Tibial nerve (tissue), 4 donors: ENCODE measurements around the gene JAGN1. TPM values are rescaled to one million over a fixed set of nuclear protein-coding genes. Genes with fewer than 3 reads are reported as not detected.

Experiments used
- DNase-seq, 2 donors: peaks; one replicate each; pipeline ENCODE4 v3.0.0-alpha.2; 2019; ENCODE audit warnings: low spot score in 2 of 2
- H3K27ac ChIP-seq, 4 donors: fragments of 200-600 bp; sonication (generic) in 3 of 4; one replicate each; pipeline ENCODE4 v1.5.1; 2017 to 2019; ENCODE audit warnings: mild to moderate bottlenecking in 1 of 4
- H3K27me3 ChIP-seq, 2 donors: fragments of 200-600 bp; sonication (generic) in 1 of 2; one replicate each; pipeline versions ENCODE4 v1.5.1 to v1.6.0; 2017 to 2019
- H3K36me3 ChIP-seq, 3 donors: fragments of 200-600 bp; sonication (generic); one replicate each; pipeline ENCODE4 v1.5.1; 2018 to 2019
- H3K4me1 ChIP-seq, 4 donors: fragments of 200-600 bp; sonication (generic) in 3 of 4; one replicate each; pipeline ENCODE4 v1.5.1; 2017 to 2019
- H3K4me3 ChIP-seq, 4 donors: fragments of 200-600 bp; sonication (generic) in 3 of 4; one replicate each; pipeline ENCODE4 v1.5.1; 2017 to 2019; ENCODE audit warnings: mild to moderate bottlenecking in 1 of 4, moderate library complexity in 1 of 4
- H3K9me3 ChIP-seq, 4 donors: fragments of 200-600 bp; sonication (generic) in 3 of 4; one replicate each; pipeline ENCODE4 v1.5.1; 2017 to 2019
- EP300 ChIP-seq, 2 donors: sonication (generic); formaldehyde crosslinking; IDR thresholded peaks; one replicate each; pipeline ENCODE4 v1.6.1; 2017; ENCODE audit warnings: antibody characterized with exemption in 2 of 2, mild to moderate bottlenecking in 1 of 2
- POLR2A ChIP-seq, 2 donors: fragments of 450-650 bp; IDR thresholded peaks; one replicate each; pipeline ENCODE4 v1.6.1; 2017; ENCODE audit warnings: antibody characterized with exemption in 2 of 2, mild to moderate bottlenecking in 2 of 2, moderate library complexity in 2 of 2
- WGBS, 2 donors: methylation state at CpG; one replicate each; pipeline ENCODE4 v1.1.5; 2018; 5-methylcytosine and 5-hydroxymethylcytosine counted together
- total RNA-seq, 4 donors: library from RNA; depleted of rRNA; stranded (reverse); fragments of >200 nt; gene quantifications; one replicate each; pipeline ENCODE4 v1.1.0, GENCODE V29; 2016
- TF ChIP-seq, protein P1 (sequence below), 5 experiments: fragments of 200-600 bp in 3 of 5; fragments of 450-650 bp in 2 of 5; sonication (generic) in 3 of 5; IDR thresholded peaks; one replicate each; pipeline ENCODE4 v1.5.1; 2016 to 2019; ENCODE audit warnings: antibody characterized with exemption in 5 of 5, mild to moderate bottlenecking in 3 of 5, moderate library complexity in 2 of 5

Gene JAGN1
- total RNA-seq = 10 to 100 TPM; 21.6 to 46.7 (median 34.7) TPM

DNA sequence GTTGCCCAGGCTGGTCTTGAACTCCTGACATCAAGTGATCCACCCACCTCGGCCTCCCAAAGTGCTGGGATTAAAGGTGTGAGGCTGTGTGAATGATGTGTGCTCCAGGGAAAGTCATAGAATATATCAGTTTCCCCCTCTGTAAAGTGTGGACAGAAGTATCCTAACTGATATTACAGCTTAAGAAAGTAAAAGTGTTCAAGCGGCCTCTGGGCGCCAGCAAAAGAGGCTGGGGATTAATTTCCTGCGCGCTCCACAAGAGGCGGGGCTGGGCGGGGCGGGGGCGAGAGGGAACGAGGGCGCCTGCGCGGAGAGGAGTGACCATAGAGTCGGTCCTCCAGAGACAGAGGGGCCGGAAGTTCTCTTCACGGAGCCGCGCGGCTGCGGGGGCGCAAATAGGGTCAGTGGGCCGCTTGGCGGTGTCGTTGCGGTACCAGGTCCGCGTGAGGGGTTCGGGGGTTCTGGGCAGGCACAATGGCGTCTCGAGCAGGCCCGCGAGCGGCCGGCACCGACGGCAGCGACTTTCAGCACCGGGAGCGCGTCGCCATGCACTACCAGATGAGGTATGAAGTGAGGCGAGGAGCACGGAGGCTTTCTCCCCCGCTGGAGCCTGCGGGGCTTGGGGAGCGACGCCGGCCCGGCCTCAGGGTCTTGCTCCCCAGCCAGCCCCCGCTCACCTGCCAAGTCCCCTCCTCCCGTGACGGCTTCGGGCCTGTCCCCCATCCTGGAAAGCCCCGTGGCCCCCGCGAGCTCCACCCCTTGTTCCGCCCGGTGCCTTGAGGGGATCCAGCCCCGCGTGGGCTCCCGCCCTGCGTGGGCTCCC, at the start of gene JAGN1:
JAGN1 (plus strand) TSS at position 362 of the 823 bp plus-strand sequence; CDS start at position 475, 113 bp downstream.
- no peaks in the 10 kb centered on the region for H3K27me3 ChIP-seq
- DNase-seq = peak; percentile 80 to 84
- peak within 1 kb of the TSS; percentile 84 to 95 (median 88) for H3K4me3 ChIP-seq
- peaks cover 0 to 26% (median 0%) of the 10 kb centered on the region in 3 donors for H3K36me3 ChIP-seq
- TF ChIP-seq, protein P1, sequence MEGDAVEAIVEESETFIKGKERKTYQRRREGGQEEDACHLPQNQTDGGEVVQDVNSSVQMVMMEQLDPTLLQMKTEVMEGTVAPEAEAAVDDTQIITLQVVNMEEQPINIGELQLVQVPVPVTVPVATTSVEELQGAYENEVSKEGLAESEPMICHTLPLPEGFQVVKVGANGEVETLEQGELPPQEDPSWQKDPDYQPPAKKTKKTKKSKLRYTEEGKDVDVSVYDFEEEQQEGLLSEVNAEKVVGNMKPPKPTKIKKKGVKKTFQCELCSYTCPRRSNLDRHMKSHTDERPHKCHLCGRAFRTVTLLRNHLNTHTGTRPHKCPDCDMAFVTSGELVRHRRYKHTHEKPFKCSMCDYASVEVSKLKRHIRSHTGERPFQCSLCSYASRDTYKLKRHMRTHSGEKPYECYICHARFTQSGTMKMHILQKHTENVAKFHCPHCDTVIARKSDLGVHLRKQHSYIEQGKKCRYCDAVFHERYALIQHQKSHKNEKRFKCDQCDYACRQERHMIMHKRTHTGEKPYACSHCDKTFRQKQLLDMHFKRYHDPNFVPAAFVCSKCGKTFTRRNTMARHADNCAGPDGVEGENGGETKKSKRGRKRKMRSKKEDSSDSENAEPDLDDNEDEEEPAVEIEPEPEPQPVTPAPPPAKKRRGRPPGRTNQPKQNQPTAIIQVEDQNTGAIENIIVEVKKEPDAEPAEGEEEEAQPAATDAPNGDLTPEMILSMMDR (IDR thresholded peaks at IDR 0.05) = peak in 1 of 5 experiments; percentile 24
- TF ChIP-seq EP300 (IDR thresholded peaks at IDR 0.05) (peak in 1 of 2 donors; percentile 93), POLR2A (IDR thresholded peaks at IDR 0.05) (peak; percentile 68 to 81)
- 0 to 1% methylated on average over 31 to 52 of the region's 62 CpGs for WGBS, 2 donors
- peak within 1 kb of the TSS; percentile 80 to 98 (median 96) for H3K27ac ChIP-seq
- H3K4me1 ChIP-seq = peaks cover 0 to 37% (median 13%) of the 10 kb centered on the region in 4 donors
- no peaks in the 10 kb centered on the region for H3K9me3 ChIP-seq

DNA sequence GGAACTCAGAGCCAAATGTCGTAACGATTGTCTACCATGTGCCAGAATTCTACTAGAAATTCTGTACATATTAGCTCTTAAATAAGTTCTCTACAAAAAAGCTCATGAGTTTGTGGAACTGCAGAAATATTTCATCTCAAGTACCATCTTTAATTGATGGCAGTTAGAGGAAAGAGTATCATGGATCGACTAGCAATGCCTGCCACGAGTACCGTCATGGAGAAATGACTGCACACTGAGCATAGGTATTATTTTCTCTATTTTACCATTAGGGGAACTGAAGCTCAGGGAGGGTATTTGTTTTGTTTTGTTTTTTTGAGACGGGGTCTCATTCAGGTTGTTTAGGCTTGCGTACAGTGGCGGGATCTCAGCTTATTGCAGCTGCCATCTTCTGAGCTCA, 49.4 kb upstream of the JAGN1 start:
- Histone ChIP-seq H3K4me3 (no peak overlapping the region), H3K27me3 (no peaks in the 10 kb centered on the region), H3K9me3 (no peaks in the 10 kb centered on the region), H3K36me3 (peaks cover 0 to 57% (median 15%) of the 10 kb centered on the region in 3 donors), H3K4me1 (peaks cover 0 to 16% (median 9%) of the 10 kb centered on the region in 4 donors), H3K27ac (no peak overlapping the region)
- TF ChIP-seq EP300 (IDR thresholded peaks at IDR 0.05) (no peak), POLR2A (IDR thresholded peaks at IDR 0.05) (no peak)
- TF ChIP-seq, protein P1 (IDR thresholded peaks at IDR 0.05) = no peak
- 74 to 80% methylated on average over 8 of the region's 8 CpGs for WGBS, 2 donors
- no peak for DNase-seq

DNA sequence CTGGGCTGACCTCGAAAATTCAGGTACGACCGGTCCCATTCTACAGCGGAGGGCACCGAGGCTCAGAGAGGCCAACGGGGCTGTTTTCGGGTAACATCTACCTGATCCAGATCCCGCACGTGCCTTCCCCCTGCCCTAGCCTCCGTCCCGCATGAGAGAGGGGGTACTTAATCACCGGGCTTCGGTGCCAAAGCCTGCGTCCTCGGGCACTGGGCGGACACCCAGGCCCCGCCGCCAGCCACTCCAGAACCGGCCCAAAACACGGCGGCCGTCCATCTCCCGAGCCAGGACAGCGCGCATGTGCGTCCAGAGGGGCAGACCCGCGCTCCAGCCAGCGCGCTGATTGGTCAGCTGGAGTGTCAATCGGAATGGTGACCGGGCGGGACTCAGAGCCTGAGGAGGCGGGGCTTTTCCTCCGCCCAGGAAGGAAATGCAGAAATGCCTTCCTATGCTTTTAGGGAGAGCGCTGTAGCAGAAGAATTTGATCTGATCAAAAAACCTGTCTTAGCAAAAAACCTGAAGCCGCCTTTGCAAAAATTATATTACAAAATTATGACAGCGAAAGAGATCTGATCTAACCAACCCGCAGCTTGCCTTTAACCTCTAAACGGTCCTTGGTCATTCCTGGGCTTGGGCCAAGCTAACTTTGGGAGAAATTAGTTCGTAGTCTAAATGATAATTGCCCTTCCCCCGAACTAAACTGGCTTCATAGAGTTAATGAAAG, 46.5 kb upstream of the JAGN1 start, which contains the start of gene RPUSD3:
RPUSD3 (minus strand) TSS at position 294 of the 724 bp plus-strand sequence; CDS start at position 276, 18 bp downstream.
- Histone ChIP-seq H3K4me3 (peak within 1 kb of the TSS; percentile 60 to 85 (median 77)), H3K36me3 (peaks cover 0 to 32% (median 15%) of the 10 kb centered on the region in 3 donors), H3K27ac (peak within 1 kb of the TSS; percentile 37 to 90 (median 80)), H3K27me3 (no peaks in the 10 kb centered on the region), H3K4me1 (peaks cover 0 to 16% (median 9%) of the 10 kb centered on the region in 4 donors), H3K9me3 (no peaks in the 10 kb centered on the region)
- WGBS, 2 donors = 0 to 1% methylated on average over 28 to 41 of the region's 42 CpGs
- DNase-seq = peak; percentile 98 to 99
- peak in 1 of 2 donors; percentile 92 for TF ChIP-seq EP300 (IDR thresholded peaks at IDR 0.05)
- peak in 1 of 2 donors; percentile 84 for TF ChIP-seq POLR2A (IDR thresholded peaks at IDR 0.05)
- TF ChIP-seq, protein P1 (IDR thresholded peaks at IDR 0.05) = no peak

DNA sequence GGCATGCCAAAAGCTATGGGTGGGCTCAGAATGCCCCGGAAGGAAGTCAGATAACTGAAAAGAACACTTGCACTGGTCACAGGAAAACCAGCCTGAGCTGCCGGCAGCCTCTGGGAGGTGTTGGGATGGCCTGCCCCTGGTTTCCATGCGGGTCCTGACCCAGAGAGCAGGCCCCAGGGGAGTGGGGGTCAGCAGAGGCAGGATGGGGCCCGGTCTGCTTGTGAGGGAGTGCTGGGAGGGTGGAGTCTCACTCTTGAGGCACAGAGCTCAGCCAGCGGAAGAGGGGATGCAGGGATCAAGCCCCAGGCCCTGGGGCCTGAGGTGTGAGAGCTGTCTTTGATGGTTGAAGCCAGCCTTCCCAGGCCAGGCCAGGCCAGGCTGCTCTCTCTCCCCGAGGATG, 44.2 kb upstream of the JAGN1 start:
- H3K36me3 ChIP-seq = peaks cover 0 to 8% (median 4%) of the 10 kb centered on the region in 3 donors
- H3K27me3 ChIP-seq = no peaks in the 10 kb centered on the region
- WGBS, 2 donors = 43 to 67% methylated on average over 6 of the region's 6 CpGs
- no peak overlapping the region for H3K27ac ChIP-seq
- DNase-seq = no peak
- peaks cover 0 to 16% (median 9%) of the 10 kb centered on the region in 4 donors for H3K4me1 ChIP-seq
- no peak overlapping the region for H3K4me3 ChIP-seq
- no peak for TF ChIP-seq EP300 (IDR thresholded peaks at IDR 0.05)
- no peak for TF ChIP-seq POLR2A (IDR thresholded peaks at IDR 0.05)
- TF ChIP-seq, protein P1 (IDR thresholded peaks at IDR 0.05) = no peak
- no peaks in the 10 kb centered on the region for H3K9me3 ChIP-seq
